Measurements from ENCODE around the gene ACBD4. TPM values are rescaled to one million over a fixed set of nuclear protein-coding genes. Genes with fewer than 3 reads are reported as not detected.

The ACBD4 gene
- total RNA-seq, 1 donor from 2014 or later, result 20.6 TPM

GRCh38 chr17:45132572-45133463 lies 2.7 kb upstream of the ACBD4 start:
- Mint-ChIP-seq H3K27ac (peak overlapping the region; percentile 54), H3K36me3 (ENCODE audit: low read depth) (no peaks in the 10 kb centered on the region), H3K9me3 (no peaks in the 10 kb centered on the region), H3K27me3 (peaks cover 4% of the 10 kb centered on the region), H3K4me1 (peaks cover 16% of the 10 kb centered on the region), H3K4me3 (peak overlapping the region; percentile 86)
- peak; percentile 74 for DNase-seq
- CTCF ChIA-PET, result interaction anchor here (0.6 to 6.5 kb wide), 4 partner anchors 17 to 213 kb away, joined by 3 to 167 read pairs (median 82); partner anchors contain the start of gene HEXIM1
- POLR2A ChIA-PET, result interaction anchor here (0.7 to 10.8 kb wide), 3 partner anchors 16 to 348 kb away, joined by 3 to 200 read pairs (median 8); partner anchors contain the start of gene HEXIM1
- no peak for TF ChIP-seq CTCF (IDR thresholded peaks at IDR 0.05)
- intact Hi-C loops (cut with micrococcal nuclease), result loop anchor here (1.0 to 10.0 kb wide), 5 partner anchors 37 to 598 kb away; partner anchors contain the start of gene NMT1
- ATAC-seq (ENCODE audit: low read depth), result peak; percentile 56

- intact Hi-C loops (cut with micrococcal nuclease), result loop anchor here (1.0 to 10.0 kb wide), 7 partner anchors 12 to 601 kb away; partner anchors contain the start of genes HEXIM1 and HEXIM2
- CTCF ChIA-PET, result interaction anchor here (0.5 to 6.5 kb wide), 39 partner anchors 8 to 1126 kb away, joined by 3 to 167 read pairs (median 5); partner anchors contain the start of genes EFTUD2, HEXIM1 and HEXIM2
- no peak for ATAC-seq (ENCODE audit: low read depth)
- no peak for TF ChIP-seq CTCF (IDR thresholded peaks at IDR 0.05)
- no peak for DNase-seq
- peaks cover 16% of the 10 kb centered on the region for H3K4me1 Mint-ChIP-seq
- peak overlapping the region; percentile 90 for H3K4me3 Mint-ChIP-seq
- no peaks in the 10 kb centered on the region for H3K9me3 Mint-ChIP-seq
- POLR2A ChIA-PET, result interaction anchor here (0.8 to 10.8 kb wide), 15 partner anchors 8 to 112 kb away, joined by 3 to 200 read pairs (median 7); partner anchors contain the start of genes HEXIM1, HEXIM2 and NMT1
- H3K36me3 Mint-ChIP-seq (ENCODE audit: low read depth), result peaks cover 7% of the 10 kb centered on the region
- peaks cover 3% of the 10 kb centered on the region for H3K27me3 Mint-ChIP-seq
- H3K27ac Mint-ChIP-seq, result peak overlapping the region; percentile 84
Measured at GRCh38 chr17:45135978-45136791, 698 bp downstream of the ACBD4 start.

- no peaks in the 10 kb centered on the region for H3K27me3 Mint-ChIP-seq
- H3K9me3 Mint-ChIP-seq, result no peaks in the 10 kb centered on the region
- DNase-seq, result no peak
- no peak for TF ChIP-seq CTCF (IDR thresholded peaks at IDR 0.05)
- intact Hi-C loops (cut with micrococcal nuclease), result loop anchor here (10.0 kb wide), 1 partner anchor 602 kb away; no protein-coding TSS in a partner anchor
- peaks cover 7% of the 10 kb centered on the region for H3K36me3 Mint-ChIP-seq (ENCODE audit: low read depth)
- ATAC-seq (ENCODE audit: low read depth), result no peak
- peaks cover 16% of the 10 kb centered on the region for H3K4me1 Mint-ChIP-seq
- no peak overlapping the region for H3K27ac Mint-ChIP-seq
- ChIA-PET POLR2A (interaction anchor here (10.8 kb wide), 1 partner anchor 12 kb away, joined by 200 read pairs; the partner anchor contains the start of gene HEXIM1), CTCF (interaction anchor here (2.1 to 6.5 kb wide), 2 partner anchors 60 to 95 kb away, joined by 8 to 161 read pairs; no protein-coding TSS in a partner anchor)
- H3K4me3 Mint-ChIP-seq, result peak overlapping the region; percentile 90
Measured at GRCh38 chr17:45136846-45137560, 1.5 kb downstream of the ACBD4 start.

GRCh38 chr17:45137561-45138305 lies 2.2 kb downstream of the ACBD4 start:
- Mint-ChIP-seq H3K4me3 (no peak overlapping the region), H3K27ac (no peak overlapping the region), H3K9me3 (no peaks in the 10 kb centered on the region), H3K4me1 (peaks cover 16% of the 10 kb centered on the region), H3K27me3 (no peaks in the 10 kb centered on the region), H3K36me3 (ENCODE audit: low read depth) (peaks cover 7% of the 10 kb centered on the region)
- CTCF ChIA-PET, result interaction anchor here (0.6 to 6.5 kb wide), 2 partner anchors 59 to 60 kb away, joined by 3 to 161 read pairs; no protein-coding TSS in a partner anchor
- ATAC-seq (ENCODE audit: low read depth), result no peak
- no peak for DNase-seq
- intact Hi-C loops (cut with micrococcal nuclease), result loop anchor here (10.0 kb wide), 1 partner anchor 603 kb away; no protein-coding TSS in a partner anchor
- POLR2A ChIA-PET, result interaction anchor here (10.8 kb wide), 1 partner anchor 12 kb away, joined by 200 read pairs; the partner anchor contains the start of gene HEXIM1
- no peak for TF ChIP-seq CTCF (IDR thresholded peaks at IDR 0.05)
